ENCODE data around the gene ZNF319. TPM values are rescaled to one million over a fixed set of nuclear protein-coding genes. Genes with fewer than 3 reads are reported as not detected.

Gene ZNF319
- total and polyA plus RNA-seq, 10 of the 15 experiments (the other 5 are each of a cell fraction or from before 2014, with no cell fraction given) = 0.29 to 7.4 (median 1.7) TPM

DNA sequence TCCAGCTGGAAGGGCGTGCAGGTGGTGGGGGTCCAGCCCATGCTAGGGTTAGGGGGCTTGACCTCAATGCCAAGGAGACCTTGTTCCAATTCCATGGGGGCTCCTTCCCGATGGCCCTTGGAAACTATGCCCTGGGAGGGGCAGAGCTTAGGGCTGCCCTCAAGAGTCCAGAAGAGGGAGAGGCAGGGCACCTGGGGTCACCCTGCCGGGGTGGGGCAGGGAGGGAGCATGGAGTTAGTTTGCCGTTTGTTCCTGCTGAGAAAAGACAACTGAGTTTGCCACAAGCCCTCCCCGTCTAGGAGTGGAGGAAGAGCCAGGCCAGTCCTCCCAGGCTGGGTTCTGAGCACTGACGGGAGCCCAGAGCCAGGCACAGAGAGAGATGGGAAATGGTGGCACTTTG is 46.5 kb upstream of the ZNF319 start:
- Histone ChIP-seq H3K9ac (ENCODE audit: control insufficient read depth, insufficient read depth, low read length) (no peak overlapping the region), H4K20me1 (ENCODE audit: control insufficient read depth, insufficient read depth) (no peaks in the 10 kb centered on the region), H2AFZ (ENCODE audit: control insufficient read depth, low read depth, low read length) (no peak overlapping the region), H3K27ac (ENCODE audit: control insufficient read depth, insufficient read depth) (no peak overlapping the region), H3K79me2 (ENCODE audit: control insufficient read depth, insufficient read depth, low read length) (no peaks in the 10 kb centered on the region), H3K9me3 (replicated peaks; ENCODE audit: control insufficient read depth, insufficient read depth, low read length) (no peaks in the 10 kb centered on the region), H3K4me1 (ENCODE audit: control insufficient read depth, insufficient read depth, low read length) (no peaks in the 10 kb centered on the region), H3K36me3 (ENCODE audit: control insufficient read depth in 2 of 2, insufficient read depth in 2 of 2, low read length in 1 of 2) (no peaks in the 10 kb centered on the region), H3K4me3 (no peak overlapping the region), H3K27me3 (replicated peaks in 1 of 2; ENCODE audit: control insufficient read depth in 2 of 2, insufficient read depth in 2 of 2, low read length in 1 of 2) (no peaks in the 10 kb centered on the region), H3K4me2 (ENCODE audit: control insufficient read depth, insufficient read depth) (no peak overlapping the region)
- ChIA-PET CTCF (no interaction called here), RAD21 (ENCODE audit: unreplicated experiment) (no interaction called here), SMC1A (ENCODE audit: uncharacterized antibody, unreplicated experiment) (interaction anchor here (1.1 kb wide), 1 partner anchor 75 kb away, joined by 3 read pairs; no protein-coding TSS in a partner anchor), POLR2A (no interaction called here)
- FAIRE-seq = no peak
- in situ Hi-C loops (cut with MboI) (no loop called here), intact Hi-C loops (cut with micrococcal nuclease; ENCODE audit: unreplicated experiment) (no loop called here)
- DNase-seq (ENCODE audit: low read depth, low spot score) = no peak
- TF ChIP-seq BCL11A (IDR thresholded peaks at IDR 0.05; ENCODE audit: low read depth, low read length) = no peak
- no peak for TF ChIP-seq GABPA (IDR thresholded peaks at IDR 0.05; ENCODE audit: low read depth)
- no peak for TF ChIP-seq E2F4 (IDR thresholded peaks at IDR 0.05; ENCODE audit: low read depth, low read length)
- TF ChIP-seq CBX3 (IDR thresholded peaks at IDR 0.05; ENCODE audit: borderline replicate concordance, low read depth) = no peak
- no peak for TF ChIP-seq NFXL1 (IDR thresholded peaks at IDR 0.05; ENCODE audit: borderline replicate concordance)
- no peak for TF ChIP-seq CREB1 (IDR thresholded peaks at IDR 0.05; ENCODE audit: low read depth)
- TF ChIP-seq MXI1 (IDR thresholded peaks at IDR 0.05; ENCODE audit: low read depth, low read length) = no peak
- TF ChIP-seq FOXK2 (IDR thresholded peaks at IDR 0.05) = no peak
- no peak for TF ChIP-seq DPF2 (IDR thresholded peaks at IDR 0.05)
- no peak for TF ChIP-seq CEBPZ (IDR thresholded peaks at IDR 0.05; ENCODE audit: low read depth, low read length)
- no peak for TF ChIP-seq IKZF1 (conservative IDR thresholded peaks at IDR 0.05)
- TF ChIP-seq CHD4 (IDR thresholded peaks at IDR 0.05) = no peak
- WGBS (ENCODE audit: insufficient coverage, insufficient replicate concordance, low lambda C conversion rate, missing lambda C conversion rate) = 13% methylated on average over 4 of the region's 6 CpGs
- no peak for ATAC-seq
- no TSS peak for BruUV-seq (replicated peaks)

All from GM12878 (cell line).